Measurements from ENCODE around the gene TTF2.

DNA sequence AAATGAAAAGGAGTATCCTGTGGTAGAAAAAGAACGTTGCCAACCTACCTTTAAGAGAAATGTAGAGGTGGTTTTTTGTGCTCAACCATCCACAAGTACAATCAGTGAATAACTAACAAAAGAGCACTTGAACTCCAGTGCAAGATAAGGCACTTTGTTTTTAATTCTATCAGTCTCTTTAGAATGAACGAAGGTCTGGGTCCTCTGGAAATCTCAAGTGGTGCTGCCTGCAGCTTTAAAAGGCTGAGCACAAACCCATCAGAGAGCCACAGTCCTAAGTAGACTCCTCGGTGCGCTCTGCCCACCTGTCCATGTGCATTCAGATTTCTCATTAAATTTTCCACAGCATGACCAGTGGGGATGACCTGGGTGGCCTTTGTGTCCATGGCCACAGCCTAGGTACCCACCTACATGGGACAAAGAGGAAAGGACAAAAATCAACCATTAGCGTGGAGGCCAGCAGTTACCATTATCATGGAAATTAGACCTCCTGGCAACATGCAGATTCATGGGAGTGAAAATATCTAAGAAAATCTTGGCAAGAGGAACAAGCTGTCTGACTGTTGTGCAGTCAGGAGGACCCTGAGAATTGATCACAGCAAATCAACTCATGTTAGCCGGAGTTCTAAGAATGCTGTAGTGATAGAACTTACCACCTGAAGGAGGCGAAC lies 52.1 kb downstream of the TTF2 start:
- TF ChIP-seq, protein P1, sequence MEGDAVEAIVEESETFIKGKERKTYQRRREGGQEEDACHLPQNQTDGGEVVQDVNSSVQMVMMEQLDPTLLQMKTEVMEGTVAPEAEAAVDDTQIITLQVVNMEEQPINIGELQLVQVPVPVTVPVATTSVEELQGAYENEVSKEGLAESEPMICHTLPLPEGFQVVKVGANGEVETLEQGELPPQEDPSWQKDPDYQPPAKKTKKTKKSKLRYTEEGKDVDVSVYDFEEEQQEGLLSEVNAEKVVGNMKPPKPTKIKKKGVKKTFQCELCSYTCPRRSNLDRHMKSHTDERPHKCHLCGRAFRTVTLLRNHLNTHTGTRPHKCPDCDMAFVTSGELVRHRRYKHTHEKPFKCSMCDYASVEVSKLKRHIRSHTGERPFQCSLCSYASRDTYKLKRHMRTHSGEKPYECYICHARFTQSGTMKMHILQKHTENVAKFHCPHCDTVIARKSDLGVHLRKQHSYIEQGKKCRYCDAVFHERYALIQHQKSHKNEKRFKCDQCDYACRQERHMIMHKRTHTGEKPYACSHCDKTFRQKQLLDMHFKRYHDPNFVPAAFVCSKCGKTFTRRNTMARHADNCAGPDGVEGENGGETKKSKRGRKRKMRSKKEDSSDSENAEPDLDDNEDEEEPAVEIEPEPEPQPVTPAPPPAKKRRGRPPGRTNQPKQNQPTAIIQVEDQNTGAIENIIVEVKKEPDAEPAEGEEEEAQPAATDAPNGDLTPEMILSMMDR (conservative IDR thresholded peaks at IDR 0.05): no peak
- TF ChIP-seq ZFX (IDR thresholded peaks at IDR 0.05): no peak
